ENCODE measurements around the gene LHX3.

GRCh38 chr9:136148766-136149165 lies 56.2 kb downstream of the LHX3 start:
- TF ChIP-seq EP300 (IDR thresholded peaks at IDR 0.05; ENCODE audit: borderline replicate concordance in 1 of 2, low read depth in 1 of 2, low read length in 1 of 2), result no peak
- no peak for TF ChIP-seq POLR2AphosphoS5 (IDR thresholded peaks at IDR 0.05; ENCODE audit: low read depth, low read length)
